Stimulated activated CD4-positive, alpha-beta T cell treated with anti-CD3 and anti-CD28 coated beads, Interleukin-12 subunit alpha, Interleukin-12 subunit beta, amount 100 ng/mL, for 24 hours (primary cell): ENCODE data around the gene MICAL2.

Source experiments
- DNase-seq, 2 experiments: peaks; one replicate each; pipeline ENCODE4 v3.0.0-alpha.2; 2020; ENCODE audit warnings: low read depth in 2 of 2

The MICAL2 gene

GRCh38 chr11:12209096-12209495, 98.7 kb downstream of the MICAL2 start:
- DNase-seq = no peak

GRCh38 chr11:12210200-12210599, 99.8 kb downstream of the MICAL2 start:
- no peak for DNase-seq

GRCh38 chr11:12211331-12212065, 101.1 kb downstream of the MICAL2 start:
- DNase-seq = no peak

- DNase-seq = no peak
Measured at GRCh38 chr11:12212174-12212820, 101.9 kb downstream of the MICAL2 start.

- no peak for DNase-seq
Measured at GRCh38 chr11:12212821-12213185, 102.4 kb downstream of the MICAL2 start.

GRCh38 chr11:12213883-12214282, 103.5 kb downstream of the MICAL2 start:
- DNase-seq = no peak

GRCh38 chr11:12214751-12215150, 104.4 kb downstream of the MICAL2 start:
- no peak for DNase-seq

- no peak for DNase-seq
Measured at GRCh38 chr11:12215181-12215593, 104.8 kb downstream of the MICAL2 start.

GRCh38 chr11:12216041-12216451, 105.7 kb downstream of the MICAL2 start:
- DNase-seq = no peak

- DNase-seq = no peak
Measured at GRCh38 chr11:12216671-12217374, 106.4 kb downstream of the MICAL2 start.

- no peak for DNase-seq
Measured at GRCh38 chr11:12217879-12218278, 107.5 kb downstream of the MICAL2 start.

- DNase-seq = no peak
Measured at GRCh38 chr11:12218909-12219308, 108.5 kb downstream of the MICAL2 start.

- DNase-seq = no peak
Measured at GRCh38 chr11:12219757-12220156, 109.4 kb downstream of the MICAL2 start.

- no peak for DNase-seq
Measured at GRCh38 chr11:12220305-12220704, 109.9 kb downstream of the MICAL2 start.

GRCh38 chr11:12221051-12221535, 110.7 kb downstream of the MICAL2 start:
- no peak for DNase-seq

- no peak for DNase-seq
Measured at GRCh38 chr11:12222055-12222792, 111.8 kb downstream of the MICAL2 start.

- DNase-seq = no peak
Measured at GRCh38 chr11:12223771-12224536, 113.6 kb downstream of the MICAL2 start.

- peak; percentile 70 to 87 for DNase-seq
Measured at GRCh38 chr11:12224537-12224893, 114.1 kb downstream of the MICAL2 start.

GRCh38 chr11:12225046-12225739, 114.8 kb downstream of the MICAL2 start:
- no peak for DNase-seq

- DNase-seq = no peak
Measured at GRCh38 chr11:12226093-12226492, 115.7 kb downstream of the MICAL2 start.
